ENCODE measurements around the gene EFCAB8.
A peak's percentile ranks its signal among the peaks of the same experiment; 100 is the strongest.

EFCAB8 gene

DNA sequence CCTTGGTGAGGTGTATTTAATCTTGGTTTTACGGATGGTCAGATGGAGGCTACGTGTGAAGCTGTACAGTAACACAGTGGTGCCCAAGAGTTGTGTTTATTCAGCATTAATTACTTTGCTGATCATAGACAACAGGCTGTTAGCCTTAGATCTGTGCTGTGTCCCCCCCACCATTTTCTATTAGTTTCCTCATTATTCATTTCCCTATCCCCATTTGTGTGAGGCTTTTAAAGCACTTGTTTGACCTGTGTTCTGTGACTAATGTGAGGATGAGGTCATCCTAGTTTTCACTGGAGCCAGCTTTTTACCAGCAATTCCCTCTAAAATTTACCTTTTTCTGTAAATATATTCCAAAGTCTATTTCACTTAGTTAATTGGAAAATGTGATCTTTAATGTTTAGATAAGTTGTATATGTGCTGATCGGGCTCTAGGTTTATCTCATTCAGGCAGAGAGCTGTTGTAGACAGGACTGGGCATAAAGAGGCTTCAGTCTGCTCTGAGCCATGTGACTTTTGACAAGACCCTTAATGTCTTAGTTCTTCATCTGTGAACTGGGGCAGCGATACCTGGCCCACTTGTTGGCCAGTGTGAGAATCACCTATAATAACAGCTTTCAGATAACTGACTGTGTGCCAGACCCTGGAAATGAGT, 30.6 kb upstream of the EFCAB8 start:
- Histone ChIP-seq H3K36me3 (peaks cover 12 to 44% (median 20%) of the 10 kb centered on the region in 3 donors), H3K4me3 (no peak overlapping the region), H3K27me3 (no peaks in the 10 kb centered on the region), H3K27ac (peak overlapping the region in 1 of 2 donors; percentile 3), H3K4me1 (peaks cover 0 to 46% (median 10%) of the 10 kb centered on the region in 4 donors), H3K9me3 (no peaks in the 10 kb centered on the region)
- intact Hi-C loops (cut with DNase I; ENCODE audit: low total_unique reads): no loop called here
- TF ChIP-seq, protein P1, sequence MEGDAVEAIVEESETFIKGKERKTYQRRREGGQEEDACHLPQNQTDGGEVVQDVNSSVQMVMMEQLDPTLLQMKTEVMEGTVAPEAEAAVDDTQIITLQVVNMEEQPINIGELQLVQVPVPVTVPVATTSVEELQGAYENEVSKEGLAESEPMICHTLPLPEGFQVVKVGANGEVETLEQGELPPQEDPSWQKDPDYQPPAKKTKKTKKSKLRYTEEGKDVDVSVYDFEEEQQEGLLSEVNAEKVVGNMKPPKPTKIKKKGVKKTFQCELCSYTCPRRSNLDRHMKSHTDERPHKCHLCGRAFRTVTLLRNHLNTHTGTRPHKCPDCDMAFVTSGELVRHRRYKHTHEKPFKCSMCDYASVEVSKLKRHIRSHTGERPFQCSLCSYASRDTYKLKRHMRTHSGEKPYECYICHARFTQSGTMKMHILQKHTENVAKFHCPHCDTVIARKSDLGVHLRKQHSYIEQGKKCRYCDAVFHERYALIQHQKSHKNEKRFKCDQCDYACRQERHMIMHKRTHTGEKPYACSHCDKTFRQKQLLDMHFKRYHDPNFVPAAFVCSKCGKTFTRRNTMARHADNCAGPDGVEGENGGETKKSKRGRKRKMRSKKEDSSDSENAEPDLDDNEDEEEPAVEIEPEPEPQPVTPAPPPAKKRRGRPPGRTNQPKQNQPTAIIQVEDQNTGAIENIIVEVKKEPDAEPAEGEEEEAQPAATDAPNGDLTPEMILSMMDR (IDR thresholded peaks at IDR 0.05): no peak
- no peak for DNase-seq

DNA sequence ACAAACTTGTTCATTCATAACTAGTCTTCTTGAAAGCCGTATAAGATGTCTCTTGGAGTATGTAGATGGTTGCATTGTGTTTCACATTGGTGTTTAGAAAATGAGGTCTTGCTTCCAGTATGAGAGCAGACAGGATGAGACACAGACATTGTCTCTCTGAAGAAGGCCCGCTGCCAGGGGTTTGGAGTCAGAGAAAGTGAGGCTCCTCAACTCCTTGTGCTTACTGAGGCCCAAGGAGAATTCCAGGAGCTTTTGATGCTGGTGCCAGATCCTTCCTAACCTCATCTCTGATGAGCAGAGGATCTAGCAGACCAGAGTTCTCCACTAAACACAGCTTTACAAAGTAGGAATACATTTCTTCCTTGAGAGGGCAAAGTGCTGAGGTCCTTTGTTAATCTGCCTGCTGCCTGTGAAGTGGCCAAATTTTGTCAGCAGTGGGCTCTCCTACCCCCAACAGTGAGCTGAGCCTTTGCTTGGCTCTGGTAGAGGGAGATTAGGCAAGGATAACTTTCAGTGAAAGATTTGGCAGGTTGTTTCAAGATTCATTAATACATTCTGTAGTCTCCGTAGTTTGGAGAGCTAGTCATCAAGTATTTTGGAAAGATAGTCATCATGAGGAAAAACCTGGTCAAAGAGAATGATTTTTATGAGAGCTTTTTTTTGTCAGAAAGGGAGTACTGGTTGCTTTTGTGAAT, 29.3 kb upstream of the EFCAB8 start:
- no peaks in the 10 kb centered on the region for H3K9me3 ChIP-seq
- peaks cover 0 to 36% (median 4%) of the 10 kb centered on the region in 4 donors for H3K4me1 ChIP-seq
- intact Hi-C loops (cut with DNase I; ENCODE audit: low total_unique reads): no loop called here
- H3K27ac ChIP-seq: peak overlapping the region; percentile 20 to 42
- no peak overlapping the region for H3K4me3 ChIP-seq
- no peak for DNase-seq
- H3K36me3 ChIP-seq: peaks cover 18 to 52% (median 32%) of the 10 kb centered on the region in 3 donors
- H3K27me3 ChIP-seq: no peaks in the 10 kb centered on the region
- TF ChIP-seq, protein P1 (IDR thresholded peaks at IDR 0.05): no peak

DNA sequence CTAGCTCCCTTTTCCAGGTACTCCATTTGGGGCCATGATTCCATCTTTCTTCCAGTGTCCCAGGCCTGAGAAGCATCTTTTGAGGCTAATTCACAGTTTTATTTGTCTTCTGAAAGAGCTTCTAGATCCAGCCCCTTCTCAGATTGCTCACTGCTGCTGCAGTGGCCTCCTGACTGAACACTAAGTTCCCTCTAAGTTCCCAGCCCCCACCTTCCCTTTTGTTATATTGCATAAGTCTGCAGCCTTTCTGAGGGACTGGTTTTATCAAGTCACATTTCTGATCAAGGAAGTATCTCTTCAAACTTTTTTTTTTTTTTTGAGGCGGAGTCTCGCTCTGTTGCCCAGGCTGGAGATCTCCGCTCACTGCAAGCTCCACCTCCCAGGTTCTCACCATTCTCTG, 28.3 kb upstream of the EFCAB8 start:
- intact Hi-C loops (cut with DNase I; ENCODE audit: low total_unique reads): no loop called here
- H3K27ac ChIP-seq: peak overlapping the region; percentile 20 to 42
- no peaks in the 10 kb centered on the region for H3K9me3 ChIP-seq
- H3K4me1 ChIP-seq: peaks cover 0 to 36% (median 3%) of the 10 kb centered on the region in 4 donors
- no peaks in the 10 kb centered on the region for H3K27me3 ChIP-seq
- H3K4me3 ChIP-seq: no peak overlapping the region
- TF ChIP-seq, protein P1 (IDR thresholded peaks at IDR 0.05): no peak
- H3K36me3 ChIP-seq: peaks cover 26 to 54% (median 38%) of the 10 kb centered on the region in 3 donors
- DNase-seq: peak in 1 of 2 donors; percentile 60

DNA sequence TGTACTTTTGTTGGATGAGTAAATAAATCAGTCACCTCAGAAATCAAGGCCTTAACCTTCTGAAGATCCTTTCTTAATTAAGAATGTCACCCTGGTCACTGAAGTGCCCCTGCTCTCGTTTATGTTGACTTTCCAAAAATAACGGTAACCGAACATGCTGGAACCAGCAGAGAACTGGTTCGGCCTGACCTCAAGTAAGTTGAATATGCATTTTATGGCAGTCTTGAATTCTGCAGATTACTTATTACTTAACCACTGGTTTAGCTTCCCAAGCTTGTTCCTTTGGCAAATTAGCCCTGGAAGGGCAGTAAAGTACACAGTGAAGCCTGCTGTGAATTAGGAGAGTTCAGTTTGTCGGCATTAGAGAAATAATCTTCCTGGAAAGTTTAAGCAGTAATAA, 26.7 kb upstream of the EFCAB8 start:
- intact Hi-C loops (cut with DNase I; ENCODE audit: low total_unique reads): no loop called here
- TF ChIP-seq, protein P1 (IDR thresholded peaks at IDR 0.05): no peak
- H3K4me1 ChIP-seq: peaks cover 0 to 36% (median 3%) of the 10 kb centered on the region in 4 donors
- H3K4me3 ChIP-seq: no peak overlapping the region
- H3K27me3 ChIP-seq: no peaks in the 10 kb centered on the region
- H3K36me3 ChIP-seq: peaks cover 36 to 51% (median 38%) of the 10 kb centered on the region in 3 donors
- no peak for DNase-seq
- no peaks in the 10 kb centered on the region for H3K9me3 ChIP-seq
- H3K27ac ChIP-seq: no peak overlapping the region

DNA sequence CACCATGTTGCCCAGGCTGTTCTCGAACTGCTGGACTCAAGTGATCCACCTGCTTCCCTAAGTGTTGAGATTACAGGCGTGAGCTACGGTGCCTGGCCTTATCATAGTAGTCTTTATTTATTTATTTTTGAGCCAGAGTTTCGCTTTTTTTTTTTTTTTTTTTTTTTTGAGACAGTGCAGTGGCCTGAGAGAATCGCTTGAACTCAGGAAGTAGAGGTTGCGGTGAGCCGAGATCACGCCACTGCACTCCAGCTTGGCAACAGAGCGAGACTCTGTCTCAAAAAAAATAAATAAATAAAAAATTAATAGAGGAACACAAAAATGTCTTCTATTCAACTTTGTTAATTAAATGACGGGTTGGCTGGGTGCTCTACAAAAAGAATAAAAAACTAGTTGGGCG, 26.1 kb upstream of the EFCAB8 start:
- H3K4me3 ChIP-seq: no peak overlapping the region
- TF ChIP-seq, protein P1 (IDR thresholded peaks at IDR 0.05): no peak
- no peak for DNase-seq
- H3K27me3 ChIP-seq: no peaks in the 10 kb centered on the region
- no peak overlapping the region for H3K27ac ChIP-seq
- intact Hi-C loops (cut with DNase I; ENCODE audit: low total_unique reads): no loop called here
- H3K9me3 ChIP-seq: no peaks in the 10 kb centered on the region
- H3K4me1 ChIP-seq: peaks cover 0 to 32% (median 3%) of the 10 kb centered on the region in 4 donors
- peaks cover 36 to 51% (median 38%) of the 10 kb centered on the region in 3 donors for H3K36me3 ChIP-seq
